GM12875 (cell line): Measurements from ENCODE around the gene SOHLH1.

Experiments used
- H3K4me3 ChIP-seq: one replicate; pipeline ENCODE4 v1.5.1; 2011; ENCODE audit warnings: low read depth, low read length, control low read depth
- CTCF ChIP-seq: IDR thresholded peaks from 2 replicates; pipeline ENCODE4 v1.5.1; 2011; ENCODE audit warnings: low read depth, mild to moderate bottlenecking, control low read depth, inconsistent platforms, low read length, moderate library complexity, borderline replicate concordance; ENCODE audit not compliant: insufficient read depth

Gene SOHLH1

GRCh38 chr9:135663857-135664256, 35.4 kb downstream of the SOHLH1 start:
- no peak for TF ChIP-seq CTCF
- H3K4me3 ChIP-seq, result no peak overlapping the region

- no peak for TF ChIP-seq CTCF
- H3K4me3 ChIP-seq, result no peak overlapping the region
Measured at GRCh38 chr9:135663451-135663770, 35.9 kb downstream of the SOHLH1 start.

GRCh38 chr9:135662758-135663450, 36.4 kb downstream of the SOHLH1 start, which contains the start of gene LCN9:
Gene LCN9, plus strand, starts transcription at chr9:135663309. Its CDS starts 13 bp downstream, at chr9:135663322.
- no peak for TF ChIP-seq CTCF
- H3K4me3 ChIP-seq, result no peak within 1 kb of the TSS

GRCh38 chr9:135661816-135662560, 37.3 kb downstream of the SOHLH1 start:
- TF ChIP-seq CTCF, result no peak
- H3K4me3 ChIP-seq, result no peak overlapping the region

GRCh38 chr9:135660407-135660806, 38.9 kb downstream of the SOHLH1 start:
- TF ChIP-seq CTCF, result no peak
- H3K4me3 ChIP-seq, result no peak overlapping the region

- no peak for TF ChIP-seq CTCF
- no peak overlapping the region for H3K4me3 ChIP-seq
Measured at GRCh38 chr9:135659252-135659651, 40.0 kb downstream of the SOHLH1 start.

- no peak for TF ChIP-seq CTCF
- H3K4me3 ChIP-seq, result no peak overlapping the region
Measured at GRCh38 chr9:135657416-135657815, 41.9 kb downstream of the SOHLH1 start.
